ENCODE measurements around the gene KCTD16.

DNA sequence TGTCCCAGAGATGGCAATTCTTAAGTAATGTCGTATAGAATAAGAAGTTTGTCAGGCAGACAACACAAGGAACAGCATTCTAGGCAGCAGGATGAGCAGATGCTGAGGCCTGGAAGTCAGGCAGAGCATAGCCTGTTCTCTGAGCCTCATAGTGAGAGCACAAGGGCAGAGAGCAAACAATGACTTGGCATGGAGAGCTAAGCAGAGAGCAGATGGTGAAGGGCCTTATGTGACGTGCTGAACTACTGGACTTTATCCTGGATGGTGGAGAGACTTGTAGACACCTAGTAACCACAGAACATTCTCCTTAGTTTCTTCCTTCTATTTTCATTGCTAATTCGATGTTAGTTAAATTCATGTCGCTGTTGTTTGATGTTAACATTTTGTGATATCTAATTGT is 60.1 kb downstream of the KCTD16 start:
- TF ChIP-seq CTCF (IDR thresholded peaks at IDR 0.05) (no peak), POLR2A (IDR thresholded peaks at IDR 0.05) (no peak)

Measured in suprapubic skin (tissue), 3 donors.